Measurements from ENCODE around the gene HPS4. TPM values are rescaled to one million over a fixed set of nuclear protein-coding genes. Genes with fewer than 3 reads are reported as not detected.

The HPS4 gene
- total RNA-seq, 2 experiments from 2014 or later = 61.6 to 67.0 TPM

DNA sequence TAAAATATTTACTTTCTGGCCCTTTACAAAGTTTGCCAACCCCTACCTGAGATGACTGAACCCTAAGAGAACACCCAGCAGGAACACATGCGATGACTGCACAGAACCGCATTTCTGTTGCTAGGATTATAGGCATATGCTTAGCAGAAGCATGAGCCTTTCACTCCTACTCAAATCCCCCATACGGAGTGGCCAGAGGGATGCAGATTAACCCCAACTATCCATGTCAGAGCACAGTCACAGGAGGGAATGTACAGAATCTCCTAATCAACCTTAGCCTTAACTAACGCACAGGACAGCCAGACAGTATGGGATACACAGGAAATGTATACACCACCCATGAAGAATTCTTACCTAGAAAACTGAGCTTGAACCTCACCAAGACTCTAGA, 6.2 kb downstream of the HPS4 start:
- H3K9me3 ChIP-seq (ENCODE audit: control insufficient read depth in 1 of 2, insufficient read depth in 1 of 2, low read length in 2 of 2) = no peaks in the 10 kb centered on the region
- ATAC-seq (ENCODE audit: poor library complexity) (no peak), DNase-seq (no peak)
- Mint-ChIP-seq H3K4me1 (ENCODE audit: low read depth) (peaks cover 50% of the 10 kb centered on the region), H3K36me3 (ENCODE audit: low read depth) (peaks cover 69% of the 10 kb centered on the region), H3K27me3 (no peaks in the 10 kb centered on the region), H3K27ac (no peak overlapping the region), H3K9me3 (no peaks in the 10 kb centered on the region), H3K4me3 (no peak overlapping the region)
- peaks cover 35% of the 10 kb centered on the region for H3K4me1 ChIP-seq (ENCODE audit: insufficient read depth, low read length)
- TF ChIP-seq, protein P1, sequence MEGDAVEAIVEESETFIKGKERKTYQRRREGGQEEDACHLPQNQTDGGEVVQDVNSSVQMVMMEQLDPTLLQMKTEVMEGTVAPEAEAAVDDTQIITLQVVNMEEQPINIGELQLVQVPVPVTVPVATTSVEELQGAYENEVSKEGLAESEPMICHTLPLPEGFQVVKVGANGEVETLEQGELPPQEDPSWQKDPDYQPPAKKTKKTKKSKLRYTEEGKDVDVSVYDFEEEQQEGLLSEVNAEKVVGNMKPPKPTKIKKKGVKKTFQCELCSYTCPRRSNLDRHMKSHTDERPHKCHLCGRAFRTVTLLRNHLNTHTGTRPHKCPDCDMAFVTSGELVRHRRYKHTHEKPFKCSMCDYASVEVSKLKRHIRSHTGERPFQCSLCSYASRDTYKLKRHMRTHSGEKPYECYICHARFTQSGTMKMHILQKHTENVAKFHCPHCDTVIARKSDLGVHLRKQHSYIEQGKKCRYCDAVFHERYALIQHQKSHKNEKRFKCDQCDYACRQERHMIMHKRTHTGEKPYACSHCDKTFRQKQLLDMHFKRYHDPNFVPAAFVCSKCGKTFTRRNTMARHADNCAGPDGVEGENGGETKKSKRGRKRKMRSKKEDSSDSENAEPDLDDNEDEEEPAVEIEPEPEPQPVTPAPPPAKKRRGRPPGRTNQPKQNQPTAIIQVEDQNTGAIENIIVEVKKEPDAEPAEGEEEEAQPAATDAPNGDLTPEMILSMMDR (IDR thresholded peaks at IDR 0.05) = no peak
- H3K36me3 ChIP-seq (ENCODE audit: insufficient read depth, low read length) = peaks cover 49% of the 10 kb centered on the region
- no peaks in the 10 kb centered on the region for H3K27me3 ChIP-seq (ENCODE audit: control insufficient read depth in 1 of 2, insufficient read depth in 2 of 2, low read length in 2 of 2)
- intact Hi-C loops (cut with DNase I, micrococcal nuclease) = no loop called here
- CTCF ChIA-PET = no interaction called here
- POLR2A ChIA-PET = no interaction called here
- no peak overlapping the region for H3K27ac ChIP-seq (ENCODE audit: low read depth in 1 of 2, low read length in 2 of 2)
- no peak overlapping the region for H3K4me3 ChIP-seq (ENCODE audit: low read length)

DNA sequence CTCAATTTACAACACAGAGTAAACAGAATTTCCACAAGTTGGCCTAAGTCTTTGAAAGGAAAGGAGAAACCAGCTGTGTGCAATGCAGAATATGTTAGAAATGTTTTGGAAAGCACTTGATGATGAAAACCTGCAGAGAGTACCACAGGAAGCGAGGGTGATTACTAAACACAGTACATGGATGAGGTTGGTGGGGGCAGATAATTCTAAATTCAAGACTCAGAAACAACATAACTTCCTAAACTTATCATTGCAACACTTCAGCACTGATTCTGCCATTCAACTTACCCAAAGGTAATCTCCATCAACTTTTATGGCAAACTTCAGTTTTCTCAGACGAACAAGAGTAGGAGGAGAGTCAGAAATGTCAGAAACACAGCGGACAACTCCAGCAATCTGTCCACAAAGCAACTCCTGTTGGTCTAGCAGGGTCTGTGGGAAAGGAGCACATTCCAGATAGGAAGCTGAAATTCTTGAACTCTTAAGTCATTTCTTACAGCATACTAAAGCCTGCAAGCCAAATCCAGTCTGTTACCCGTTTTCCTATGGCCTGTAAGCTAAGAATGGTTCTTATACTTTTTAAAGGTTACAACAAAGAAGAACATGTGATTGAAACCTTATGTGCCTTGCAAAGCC, 6.8 kb downstream of the HPS4 start:
- Histone ChIP-seq H3K4me3 (ENCODE audit: low read length) (no peak overlapping the region), H3K36me3 (ENCODE audit: insufficient read depth, low read length) (peaks cover 54% of the 10 kb centered on the region), H3K27ac (ENCODE audit: low read depth in 1 of 2, low read length in 2 of 2) (no peak overlapping the region), H3K9me3 (ENCODE audit: control insufficient read depth in 1 of 2, insufficient read depth in 1 of 2, low read length in 2 of 2) (no peaks in the 10 kb centered on the region), H3K4me1 (ENCODE audit: insufficient read depth, low read length) (peaks cover 32% of the 10 kb centered on the region), H3K27me3 (ENCODE audit: control insufficient read depth in 1 of 2, insufficient read depth in 2 of 2, low read length in 2 of 2) (no peaks in the 10 kb centered on the region)
- ChIA-PET POLR2A (no interaction called here), CTCF (no interaction called here)
- TF ChIP-seq, protein P1 (IDR thresholded peaks at IDR 0.05) = no peak
- no peak for ATAC-seq (ENCODE audit: poor library complexity)
- no peak for DNase-seq
- Mint-ChIP-seq H3K27ac (no peak overlapping the region), H3K4me3 (no peak overlapping the region), H3K4me1 (ENCODE audit: low read depth) (peaks cover 45% of the 10 kb centered on the region), H3K9me3 (no peaks in the 10 kb centered on the region), H3K36me3 (ENCODE audit: low read depth) (peaks cover 74% of the 10 kb centered on the region), H3K27me3 (no peaks in the 10 kb centered on the region)
- intact Hi-C loops (cut with DNase I, micrococcal nuclease) = no loop called here

GRCh38 chr22:26474682-26475081, 8.9 kb downstream of the HPS4 start:
- DNase-seq = no peak
- intact Hi-C loops (cut with DNase I, micrococcal nuclease) = no loop called here
- Mint-ChIP-seq H3K4me1 (ENCODE audit: low read depth) (peaks cover 26% of the 10 kb centered on the region), H3K9me3 (no peaks in the 10 kb centered on the region), H3K4me3 (no peak overlapping the region), H3K27me3 (no peaks in the 10 kb centered on the region), H3K36me3 (ENCODE audit: low read depth) (peaks cover 92% of the 10 kb centered on the region), H3K27ac (no peak overlapping the region)
- H3K4me3 ChIP-seq (ENCODE audit: low read length) = no peak overlapping the region
- TF ChIP-seq, protein P1 (IDR thresholded peaks at IDR 0.05) = no peak
- H3K27me3 ChIP-seq (ENCODE audit: control insufficient read depth in 1 of 2, insufficient read depth in 2 of 2, low read length in 2 of 2) = no peaks in the 10 kb centered on the region
- peaks cover 12% of the 10 kb centered on the region for H3K4me1 ChIP-seq (ENCODE audit: insufficient read depth, low read length)
- no peaks in the 10 kb centered on the region for H3K9me3 ChIP-seq (ENCODE audit: control insufficient read depth in 1 of 2, insufficient read depth in 1 of 2, low read length in 2 of 2)
- H3K27ac ChIP-seq (ENCODE audit: low read depth in 1 of 2, low read length in 2 of 2) = no peak overlapping the region
- ATAC-seq (ENCODE audit: poor library complexity) = no peak
- ChIA-PET CTCF (no interaction called here), POLR2A (no interaction called here)
- H3K36me3 ChIP-seq (ENCODE audit: insufficient read depth, low read length) = peaks cover 75% of the 10 kb centered on the region

Measured in CD4-positive, alpha-beta T cell (primary cell).